GM18873 (cell line): ENCODE measurements around the gene SMIM1.

Source experiments
- ATAC-seq: cut with Tn5 transposase; IDR thresholded peaks from one replicate; pipeline ENCODE4 v1.9.1; 2021; ENCODE audit warnings: mild to moderate bottlenecking, moderate library complexity, moderate number of reproducible peaks; ENCODE audit not compliant: unreplicated experiment, low FRiP score

SMIM1 gene

DNA sequence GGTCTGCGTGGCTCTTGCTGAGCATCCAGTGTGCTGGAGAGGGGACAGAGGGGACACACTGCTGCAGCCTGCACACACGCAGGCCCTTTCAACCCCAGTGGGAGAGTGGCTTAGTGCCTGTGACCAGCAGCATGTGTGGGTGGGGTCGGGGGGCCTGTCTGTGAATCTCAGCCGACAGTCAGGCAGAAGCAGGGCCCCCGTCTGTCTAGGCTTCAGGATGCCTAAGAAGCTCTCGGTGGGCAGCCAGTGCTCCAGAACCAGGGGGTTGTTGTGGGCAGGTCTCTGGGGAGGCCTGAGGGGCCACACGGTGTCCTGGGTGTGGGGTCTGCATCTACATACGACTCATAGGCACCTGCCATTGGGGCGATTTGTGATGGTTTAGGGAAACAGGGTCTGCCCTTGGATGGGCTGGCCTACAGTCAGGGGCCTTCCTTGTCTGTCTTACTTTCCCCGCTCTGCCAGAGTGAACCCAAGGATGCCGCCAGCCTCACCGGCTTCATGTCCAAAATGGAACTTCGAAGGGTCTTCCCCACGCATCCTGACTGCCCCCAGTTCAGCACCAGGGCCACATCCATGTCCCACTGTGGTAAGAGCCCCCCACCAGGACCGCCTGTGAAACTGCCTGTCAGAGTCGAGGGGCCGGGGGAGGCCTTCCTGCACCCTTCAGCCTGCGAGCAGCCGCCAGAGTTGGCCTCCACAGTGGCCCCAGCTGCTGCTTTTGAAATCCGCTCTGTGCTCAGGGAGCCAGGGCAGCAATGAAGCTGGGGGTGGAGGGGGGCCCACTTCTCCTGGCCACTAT is 18.7 kb upstream of the SMIM1 start:
- ATAC-seq = no peak

DNA sequence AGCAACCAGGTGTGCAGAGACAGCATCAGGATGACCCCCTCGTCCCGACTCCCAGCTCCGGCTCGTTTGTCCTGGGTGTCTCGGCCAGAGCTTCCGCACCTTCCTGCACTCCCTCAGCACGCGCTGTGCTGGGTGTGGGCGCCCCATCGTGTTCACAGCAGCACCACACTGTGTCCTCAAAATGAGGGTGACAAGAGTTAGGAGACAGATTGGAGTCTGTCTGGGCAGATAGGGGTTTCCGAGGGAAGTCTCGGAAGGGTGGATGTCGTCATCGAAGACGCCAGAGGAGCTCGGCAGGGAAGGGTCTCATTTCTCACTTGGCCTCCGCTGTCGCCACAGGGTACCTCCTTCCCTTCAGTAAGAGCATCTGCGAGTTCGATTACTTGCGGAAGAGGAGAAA is 16.2 kb upstream of the SMIM1 start:
- ATAC-seq = no peak

GRCh38 chr1:3759164-3759563 is 13.4 kb upstream of the SMIM1 start:
- ATAC-seq = no peak

- ATAC-seq = no peak
Observed at GRCh38 chr1:3759796-3760195, 12.8 kb upstream of the SMIM1 start.

GRCh38 chr1:3761296-3762010 is 11.1 kb upstream of the SMIM1 start:
- ATAC-seq = no peak

GRCh38 chr1:3762151-3762872 is 10.2 kb upstream of the SMIM1 start:
- no peak for ATAC-seq

DNA sequence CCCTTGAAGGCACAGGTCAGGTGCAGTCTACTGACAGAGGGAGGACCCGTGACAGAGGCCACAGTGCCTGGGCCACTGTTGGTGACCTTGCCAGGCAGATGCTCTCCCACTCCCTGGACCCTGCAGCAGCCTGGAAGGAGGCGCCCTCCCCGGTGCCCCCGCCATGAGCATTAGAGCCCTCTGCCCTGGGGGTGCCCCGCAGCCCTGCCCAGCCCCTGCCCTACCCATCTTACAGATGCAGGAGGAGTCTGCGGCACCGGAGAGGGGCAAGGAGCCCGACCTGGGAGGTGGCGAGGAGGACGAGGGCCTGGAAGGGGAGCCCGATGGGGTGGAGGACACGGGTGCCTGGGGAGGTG is 9.7 kb upstream of the SMIM1 start:
- no peak for ATAC-seq

GRCh38 chr1:3763351-3764125 is 9.0 kb upstream of the SMIM1 start:
- ATAC-seq = no peak

- ATAC-seq = no peak
Observed at GRCh38 chr1:3767328-3767925, 5.1 kb upstream of the SMIM1 start.

- no peak for ATAC-seq
Observed at GRCh38 chr1:3768811-3769390, 3.6 kb upstream of the SMIM1 start.

DNA sequence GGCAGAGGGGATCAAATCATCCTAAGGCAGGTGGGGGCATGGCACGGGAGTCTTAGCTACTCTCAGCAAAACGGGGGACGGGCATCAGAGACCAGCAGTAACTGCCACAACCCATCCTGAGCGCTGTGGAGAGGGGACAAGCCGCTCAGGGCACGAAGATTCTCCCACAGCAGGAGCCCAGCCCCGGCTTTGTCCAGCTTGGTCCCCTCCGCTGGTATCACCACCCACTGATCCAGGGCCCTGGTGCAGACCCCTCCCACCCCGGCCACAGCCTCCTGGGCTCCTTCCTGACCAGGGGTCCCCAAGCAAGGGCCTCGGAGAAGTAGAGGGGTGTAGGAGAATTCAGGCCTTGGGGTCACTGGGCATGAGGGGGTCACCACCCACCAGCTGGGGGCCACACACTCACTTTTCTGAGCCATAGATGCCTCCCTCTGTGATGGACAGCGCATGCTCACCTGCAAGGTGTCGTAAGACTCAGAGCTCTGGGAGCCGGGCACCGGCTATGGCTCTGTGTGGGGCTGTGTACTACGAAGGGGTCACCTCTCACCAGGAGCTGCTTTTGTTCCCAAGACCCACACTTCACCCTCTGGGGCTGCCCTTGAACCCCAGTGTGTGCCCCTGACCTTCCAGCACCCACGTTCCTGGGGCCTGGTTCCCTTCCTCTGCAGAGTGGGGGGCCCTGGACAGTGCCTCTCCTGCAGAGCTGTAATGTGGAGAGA is 2.3 kb upstream of the SMIM1 start:
- ATAC-seq = no peak

DNA sequence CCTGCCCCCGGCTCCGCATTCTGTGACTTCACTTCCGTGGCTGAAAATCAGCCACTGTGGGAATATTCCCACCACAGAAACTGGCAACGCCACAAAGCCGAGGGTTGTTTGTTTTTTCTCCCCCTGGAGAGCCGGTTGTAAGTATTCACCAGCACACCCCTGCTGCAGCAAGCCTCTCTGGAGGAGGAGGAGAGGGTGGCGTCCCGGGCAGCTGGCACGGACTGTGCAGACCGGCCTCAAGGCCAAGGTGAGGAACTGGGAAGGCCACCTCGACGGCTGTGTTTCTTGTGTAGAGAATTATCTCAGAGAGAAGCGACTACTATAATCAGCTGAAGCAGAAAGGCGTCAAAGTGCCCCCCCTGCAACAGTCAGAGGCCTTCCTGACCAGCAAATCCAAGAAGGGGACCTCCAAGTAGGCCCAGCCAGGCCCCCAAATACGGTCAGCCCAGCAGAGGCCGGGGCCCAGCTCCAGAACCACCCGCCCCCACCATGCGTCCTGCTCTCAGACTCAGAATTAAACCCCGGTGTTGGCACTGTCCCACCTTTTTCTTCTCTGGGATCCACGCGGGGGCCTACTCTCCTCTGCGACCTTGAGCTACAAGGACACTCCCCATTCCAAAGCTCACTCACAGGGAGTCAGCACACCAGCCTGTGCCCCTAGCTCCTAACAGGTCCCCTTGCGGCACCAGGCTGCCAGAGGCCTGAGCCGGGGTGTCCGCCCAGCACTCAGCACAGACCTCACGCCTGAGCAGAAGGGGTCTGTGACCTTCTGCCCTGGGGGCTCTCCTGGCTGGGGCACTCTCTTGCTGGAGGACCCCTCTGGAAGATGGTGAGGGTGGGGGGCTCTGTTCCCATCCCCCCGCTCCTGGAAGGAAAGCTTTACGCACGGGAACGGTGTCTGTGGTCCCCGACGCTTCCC is 1.2 kb upstream of the SMIM1 start:
- no peak for ATAC-seq

DNA sequence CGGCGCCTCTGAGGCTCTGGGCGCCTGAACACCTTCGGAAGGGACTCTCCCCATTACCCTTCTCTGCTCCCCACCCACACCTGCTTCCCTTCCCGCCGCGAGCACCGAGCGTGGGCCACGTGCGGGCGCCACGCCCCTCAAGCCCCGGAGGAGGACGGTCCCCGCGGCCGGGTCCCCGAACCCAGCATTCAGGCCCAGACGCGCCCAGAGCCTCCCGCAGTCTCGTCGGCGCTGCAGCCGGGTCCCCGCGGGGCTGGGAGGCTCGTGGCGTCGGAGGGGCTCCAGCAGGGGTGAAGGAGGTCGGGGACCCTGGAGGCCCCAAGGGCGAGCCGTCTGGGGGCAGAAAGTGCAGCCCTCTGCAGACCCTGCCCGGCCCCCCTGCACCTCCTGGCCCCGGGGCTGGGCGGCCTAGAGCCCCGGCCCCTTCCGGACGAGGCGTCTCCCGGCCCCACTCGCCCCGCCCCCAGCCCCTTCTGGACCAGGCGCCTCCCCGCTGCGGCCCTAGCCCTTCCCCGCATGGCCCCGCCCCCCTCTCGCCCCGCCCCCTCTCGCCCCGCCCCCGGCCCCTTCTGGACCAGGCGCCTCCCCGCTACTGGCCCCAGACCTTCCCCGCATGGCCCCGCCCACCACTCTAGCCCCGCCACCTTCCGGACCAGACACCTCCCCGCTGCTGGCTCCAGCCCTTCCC is 378 bp upstream of the SMIM1 start:
- no peak for ATAC-seq

- no peak for ATAC-seq
Observed at GRCh38 chr1:3773572-3774275, 1.2 kb downstream of the SMIM1 start.

GRCh38 chr1:3774276-3774945 is 1.9 kb downstream of the SMIM1 start:
- ATAC-seq = no peak

GRCh38 chr1:3774946-3775489 is 2.5 kb downstream of the SMIM1 start:
- ATAC-seq = no peak
